ENCODE data around the gene MAPK8.

- TF ChIP-seq EZH2 (IDR thresholded peaks at IDR 0.05; ENCODE audit: low read depth) = no peak
- no peak for TF ChIP-seq CTCF (conservative IDR thresholded peaks at IDR 0.05)
Measured at GRCh38 chr10:48306870-48307710, 613 bp downstream of the MAPK8 start.

All from PC-9 (cell line).